ENCODE data around the gene MAN1C1.

DNA sequence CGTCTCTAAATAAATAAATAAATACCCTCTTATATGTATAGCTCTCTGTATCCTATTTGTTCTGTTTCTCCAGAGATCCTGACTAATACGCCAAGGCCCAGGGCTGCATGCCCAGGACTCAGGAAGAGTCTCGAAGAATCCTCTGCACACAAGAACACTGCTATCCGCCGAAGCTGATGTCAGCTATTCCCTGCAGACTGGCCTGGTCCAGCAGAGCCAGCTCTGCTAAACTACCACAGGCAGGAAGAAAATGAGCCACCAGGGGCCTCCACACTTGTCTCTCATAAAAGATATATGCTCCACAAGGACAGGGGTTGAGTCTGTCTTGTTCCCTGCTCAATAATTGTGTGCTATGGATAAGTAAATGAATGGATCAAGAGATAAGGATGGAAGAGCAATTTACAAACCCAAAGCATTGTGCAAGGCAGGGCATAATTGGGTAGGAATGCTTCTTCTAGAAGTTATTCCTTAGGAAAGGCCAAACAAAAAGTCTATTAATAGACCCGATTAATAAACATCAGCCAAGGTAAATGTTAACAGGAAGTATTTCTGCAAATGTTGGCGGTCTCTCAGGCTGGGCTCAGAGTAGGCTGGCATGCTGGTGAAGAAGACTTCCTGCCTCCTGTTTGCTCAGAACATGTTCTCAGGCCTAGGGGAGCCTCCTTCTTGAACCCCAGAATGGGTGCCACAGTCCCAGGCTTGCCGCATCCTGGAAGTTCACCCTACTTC, 26.3 kb upstream of the MAN1C1 start:
- no peak for TF ChIP-seq CTCF (IDR thresholded peaks at IDR 0.05; ENCODE audit: low read depth, low read length)
- no peak for TF ChIP-seq EZH2phosphoT487 (IDR thresholded peaks at IDR 0.05; ENCODE audit: low read depth)

Data from OCI-LY3 (cell line).